HEK293 (cell line): ENCODE data around the gene EXO5.

Experiments
- GFI1B ChIP-seq: fragments of 450-650 bp; formaldehyde crosslinking; IDR thresholded peaks from 2 replicates; pipeline ENCODE4 v1.5.1; 2016; ENCODE audit warnings: missing biosample characterization, missing genetic modification characterization
- GLI2 ChIP-seq: fragments of 450-650 bp; formaldehyde crosslinking; IDR thresholded peaks from 2 replicates; pipeline ENCODE4; 2017; ENCODE audit warnings: missing biosample characterization, missing genetic modification characterization, low read depth, borderline replicate concordance
- WT1 ChIP-seq: fragments of 450-650 bp; formaldehyde crosslinking; IDR thresholded peaks from 2 replicates; pipeline ENCODE4 v1.5.1; 2016; ENCODE audit warnings: missing biosample characterization, missing genetic modification characterization
- YY2 ChIP-seq: fragments of 450-650 bp; formaldehyde crosslinking; IDR thresholded peaks from 2 replicates; pipeline ENCODE4 v1.5.1; 2016; ENCODE audit warnings: missing biosample characterization, missing genetic modification characterization
- ZEB2 ChIP-seq: fragments of 450-650 bp; formaldehyde crosslinking; IDR thresholded peaks from 2 replicates; pipeline ENCODE4 v1.5.1; 2016; ENCODE audit warnings: missing biosample characterization, missing genetic modification characterization
- ZIC2 ChIP-seq: fragments of 450-650 bp; formaldehyde crosslinking; IDR thresholded peaks from 2 replicates; pipeline ENCODE4 v1.5.1; 2016; ENCODE audit warnings: missing biosample characterization, missing genetic modification characterization
- ZNF146 ChIP-seq: fragments of 450-650 bp; formaldehyde crosslinking; IDR thresholded peaks from 2 replicates; pipeline ENCODE4 v1.5.1; 2016; ENCODE audit warnings: missing biosample characterization, missing genetic modification characterization
- ZNF184 ChIP-seq: fragments of 450-650 bp; IDR thresholded peaks from 2 replicates; pipeline ENCODE4 v1.5.1; 2018; ENCODE audit warnings: missing biosample characterization, mild to moderate bottlenecking, missing genetic modification characterization
- ZNF2 ChIP-seq: fragments of 450-650 bp; formaldehyde crosslinking; IDR thresholded peaks from 2 replicates; pipeline ENCODE4 v1.5.1; 2016; ENCODE audit warnings: missing biosample characterization, missing genetic modification characterization
- ZNF239 ChIP-seq: fragments of 450-650 bp; formaldehyde crosslinking; IDR thresholded peaks from 2 replicates; pipeline ENCODE4 v1.5.1; 2016; ENCODE audit warnings: missing biosample characterization, missing genetic modification characterization
- ZNF292 ChIP-seq: fragments of 450-650 bp; formaldehyde crosslinking; IDR thresholded peaks from 2 replicates; pipeline ENCODE4 v1.5.1; 2016; ENCODE audit warnings: low read depth, missing biosample characterization, missing genetic modification characterization, borderline replicate concordance
- ZNF335 ChIP-seq: fragments of 450-650 bp; formaldehyde crosslinking; conservative IDR thresholded peaks from 2 replicates; pipeline ENCODE4 v1.5.1; 2016; ENCODE audit warnings: missing biosample characterization, missing genetic modification characterization
- ZNF341 ChIP-seq: fragments of 450-650 bp; formaldehyde crosslinking; IDR thresholded peaks from 2 replicates; pipeline ENCODE4; 2016; ENCODE audit warnings: low read depth, missing biosample characterization, missing genetic modification characterization
- ZNF394 ChIP-seq: fragments of 450-650 bp; formaldehyde crosslinking; IDR thresholded peaks from 2 replicates; pipeline ENCODE4 v1.5.1; 2016; ENCODE audit warnings: missing biosample characterization, missing genetic modification characterization, mild to moderate bottlenecking, moderate library complexity, borderline replicate concordance
- ZNF473 ChIP-seq: fragments of 450-650 bp; formaldehyde crosslinking; IDR thresholded peaks from 2 replicates; pipeline ENCODE4 v1.5.1; 2017; ENCODE audit warnings: missing biosample characterization, missing genetic modification characterization
- ZNF510 ChIP-seq: fragments of 450-650 bp; formaldehyde crosslinking; IDR thresholded peaks from 2 replicates; pipeline ENCODE4 v1.5.1; 2018; ENCODE audit warnings: mild to moderate bottlenecking, missing genetic modification characterization, missing biosample characterization; ENCODE audit not compliant: insufficient replicate concordance
- ZNF571 ChIP-seq: fragments of 450-650 bp; formaldehyde crosslinking; IDR thresholded peaks from 2 replicates; pipeline ENCODE4 v1.5.0; 2017; ENCODE audit warnings: missing biosample characterization, missing genetic modification characterization
- ZNF610 ChIP-seq: fragments of 450-650 bp; formaldehyde crosslinking; IDR thresholded peaks from 2 replicates; pipeline ENCODE4 v1.5.1; 2016; ENCODE audit warnings: missing biosample characterization, missing genetic modification characterization, borderline replicate concordance
- ZNF623 ChIP-seq: fragments of 450-650 bp; formaldehyde crosslinking; IDR thresholded peaks from 2 replicates; pipeline ENCODE4 v1.5.1; 2016; ENCODE audit warnings: missing biosample characterization, missing genetic modification characterization
- ZNF660 ChIP-seq: fragments of 450-650 bp; IDR thresholded peaks from 2 replicates; pipeline ENCODE4 v1.5.1; 2018; ENCODE audit warnings: missing biosample characterization, mild to moderate bottlenecking, missing genetic modification characterization
- ZNF776 ChIP-seq: fragments of 450-650 bp; formaldehyde crosslinking; IDR thresholded peaks from 2 replicates; pipeline ENCODE4 v1.5.0; 2017; ENCODE audit warnings: missing biosample characterization, missing genetic modification characterization, borderline replicate concordance
- TF ChIP-seq, protein P1 (sequence below): fragments of 450-650 bp; formaldehyde crosslinking; IDR thresholded peaks from 2 replicates; pipeline ENCODE4 v1.5.1; 2016; ENCODE audit warnings: missing biosample characterization, missing genetic modification characterization
- TF ChIP-seq, protein P2 (sequence below): fragments of 450-650 bp; formaldehyde crosslinking; IDR thresholded peaks from 2 replicates; pipeline ENCODE4 v1.5.1; 2017; ENCODE audit warnings: missing biosample characterization, missing genetic modification characterization
- TF ChIP-seq, protein P3 (sequence below): fragments of 450-650 bp; formaldehyde crosslinking; IDR thresholded peaks from 2 replicates; pipeline ENCODE4 v1.5.1; 2016; ENCODE audit warnings: missing biosample characterization, missing genetic modification characterization, borderline replicate concordance
- TF ChIP-seq, protein P4 (sequence below): fragments of 450-650 bp; formaldehyde crosslinking; IDR thresholded peaks from 2 replicates; pipeline ENCODE4 v1.5.1; 2016; ENCODE audit warnings: missing biosample characterization, missing genetic modification characterization

EXO5 gene

DNA sequence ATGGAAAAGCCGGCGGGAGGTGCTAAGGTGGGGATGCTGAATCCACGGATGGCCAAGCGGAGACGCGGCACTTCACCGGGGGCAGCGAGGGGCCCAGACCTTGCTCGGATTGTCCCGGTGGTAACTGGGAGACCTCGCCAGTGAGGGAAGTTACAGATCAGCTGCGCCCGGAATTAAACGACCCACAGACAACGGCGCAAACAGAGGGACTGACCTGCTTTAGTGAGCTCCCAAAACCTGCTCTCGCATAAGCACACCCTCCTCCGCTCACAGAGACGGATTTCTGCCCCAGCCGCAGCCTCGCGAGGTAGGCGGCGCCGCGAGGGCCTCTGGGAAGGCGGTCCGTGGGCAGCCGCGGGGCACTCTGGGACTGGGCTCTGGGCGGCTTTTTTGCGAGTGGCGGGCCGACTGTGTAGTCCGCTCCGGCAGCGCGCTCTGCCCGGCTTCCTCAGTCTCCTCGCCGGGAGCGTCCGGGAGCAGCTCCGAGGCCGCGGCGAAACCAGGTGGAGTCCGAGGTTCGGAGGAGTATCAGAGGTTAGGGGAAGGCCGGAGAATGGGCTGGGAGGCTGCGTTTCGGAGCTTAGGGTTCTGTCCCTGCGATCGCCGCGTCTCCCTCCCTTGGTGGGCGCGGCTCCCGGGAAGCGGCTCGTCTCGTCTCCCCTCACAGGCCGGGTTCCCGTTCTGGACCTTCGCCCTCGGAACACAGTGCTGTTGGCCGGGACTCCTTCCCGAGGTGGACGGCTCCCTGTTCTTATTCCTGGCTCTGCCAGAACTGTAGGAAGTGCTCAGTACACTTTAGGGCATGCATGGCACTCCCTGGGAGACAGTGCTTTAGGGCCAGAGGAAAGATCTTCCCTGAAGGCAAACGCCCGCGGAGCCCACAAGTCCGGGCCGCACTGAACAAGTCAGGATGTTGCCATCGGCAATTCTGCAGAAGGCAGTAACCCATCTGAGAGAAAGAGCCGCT is at the start of gene EXO5 (continued):
- no peak for TF ChIP-seq ZNF239 (tag by site-specific recombination)
- no peak for TF ChIP-seq YY2 (tag by site-specific recombination)
- no peak for TF ChIP-seq GLI2 (tag by site-specific recombination)
- TF ChIP-seq ZNF184 (tag by site-specific recombination) = no peak
- TF ChIP-seq, protein P1, sequence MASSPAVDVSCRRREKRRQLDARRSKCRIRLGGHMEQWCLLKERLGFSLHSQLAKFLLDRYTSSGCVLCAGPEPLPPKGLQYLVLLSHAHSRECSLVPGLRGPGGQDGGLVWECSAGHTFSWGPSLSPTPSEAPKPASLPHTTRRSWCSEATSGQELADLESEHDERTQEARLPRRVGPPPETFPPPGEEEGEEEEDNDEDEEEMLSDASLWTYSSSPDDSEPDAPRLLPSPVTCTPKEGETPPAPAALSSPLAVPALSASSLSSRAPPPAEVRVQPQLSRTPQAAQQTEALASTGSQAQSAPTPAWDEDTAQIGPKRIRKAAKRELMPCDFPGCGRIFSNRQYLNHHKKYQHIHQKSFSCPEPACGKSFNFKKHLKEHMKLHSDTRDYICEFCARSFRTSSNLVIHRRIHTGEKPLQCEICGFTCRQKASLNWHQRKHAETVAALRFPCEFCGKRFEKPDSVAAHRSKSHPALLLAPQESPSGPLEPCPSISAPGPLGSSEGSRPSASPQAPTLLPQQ (tag by site-specific recombination) = peak; percentile 82
- no peak for TF ChIP-seq ZNF623
- TF ChIP-seq ZNF292 = no peak
- TF ChIP-seq ZNF394 (tag by site-specific recombination) = no peak; the same call in 1 of the 2 replicates
- TF ChIP-seq, protein P2, sequence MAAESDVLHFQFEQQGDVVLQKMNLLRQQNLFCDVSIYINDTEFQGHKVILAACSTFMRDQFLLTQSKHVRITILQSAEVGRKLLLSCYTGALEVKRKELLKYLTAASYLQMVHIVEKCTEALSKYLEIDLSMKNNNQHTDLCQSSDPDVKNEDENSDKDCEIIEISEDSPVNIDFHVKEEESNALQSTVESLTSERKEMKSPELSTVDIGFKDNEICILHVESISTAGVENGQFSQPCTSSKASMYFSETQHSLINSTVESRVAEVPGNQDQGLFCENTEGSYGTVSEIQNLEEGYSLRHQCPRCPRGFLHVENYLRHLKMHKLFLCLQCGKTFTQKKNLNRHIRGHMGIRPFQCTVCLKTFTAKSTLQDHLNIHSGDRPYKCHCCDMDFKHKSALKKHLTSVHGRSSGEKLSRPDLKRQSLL (tag by site-specific recombination) = 0 out of 2 replicates have a peak, but pooled peaks have one; percentile 4
- 0 out of 2 replicates have a peak, but pooled peaks have one; percentile 54 for TF ChIP-seq ZNF660 (tag by site-specific recombination)
- no peak for TF ChIP-seq ZNF571
- no peak for TF ChIP-seq ZNF146 (tag by site-specific recombination)
- TF ChIP-seq ZNF510 (tag by site-specific recombination) = no peak
- peak; percentile 57 for TF ChIP-seq ZNF2 (tag by site-specific recombination)
- peak; percentile 88; the same call in 1 of the 2 replicates for TF ChIP-seq ZNF610 (tag by site-specific recombination)
- TF ChIP-seq ZNF341 = peak; percentile 91
- no peak for TF ChIP-seq WT1
- TF ChIP-seq ZNF473 (tag by site-specific recombination) = no peak
- TF ChIP-seq, protein P3, sequence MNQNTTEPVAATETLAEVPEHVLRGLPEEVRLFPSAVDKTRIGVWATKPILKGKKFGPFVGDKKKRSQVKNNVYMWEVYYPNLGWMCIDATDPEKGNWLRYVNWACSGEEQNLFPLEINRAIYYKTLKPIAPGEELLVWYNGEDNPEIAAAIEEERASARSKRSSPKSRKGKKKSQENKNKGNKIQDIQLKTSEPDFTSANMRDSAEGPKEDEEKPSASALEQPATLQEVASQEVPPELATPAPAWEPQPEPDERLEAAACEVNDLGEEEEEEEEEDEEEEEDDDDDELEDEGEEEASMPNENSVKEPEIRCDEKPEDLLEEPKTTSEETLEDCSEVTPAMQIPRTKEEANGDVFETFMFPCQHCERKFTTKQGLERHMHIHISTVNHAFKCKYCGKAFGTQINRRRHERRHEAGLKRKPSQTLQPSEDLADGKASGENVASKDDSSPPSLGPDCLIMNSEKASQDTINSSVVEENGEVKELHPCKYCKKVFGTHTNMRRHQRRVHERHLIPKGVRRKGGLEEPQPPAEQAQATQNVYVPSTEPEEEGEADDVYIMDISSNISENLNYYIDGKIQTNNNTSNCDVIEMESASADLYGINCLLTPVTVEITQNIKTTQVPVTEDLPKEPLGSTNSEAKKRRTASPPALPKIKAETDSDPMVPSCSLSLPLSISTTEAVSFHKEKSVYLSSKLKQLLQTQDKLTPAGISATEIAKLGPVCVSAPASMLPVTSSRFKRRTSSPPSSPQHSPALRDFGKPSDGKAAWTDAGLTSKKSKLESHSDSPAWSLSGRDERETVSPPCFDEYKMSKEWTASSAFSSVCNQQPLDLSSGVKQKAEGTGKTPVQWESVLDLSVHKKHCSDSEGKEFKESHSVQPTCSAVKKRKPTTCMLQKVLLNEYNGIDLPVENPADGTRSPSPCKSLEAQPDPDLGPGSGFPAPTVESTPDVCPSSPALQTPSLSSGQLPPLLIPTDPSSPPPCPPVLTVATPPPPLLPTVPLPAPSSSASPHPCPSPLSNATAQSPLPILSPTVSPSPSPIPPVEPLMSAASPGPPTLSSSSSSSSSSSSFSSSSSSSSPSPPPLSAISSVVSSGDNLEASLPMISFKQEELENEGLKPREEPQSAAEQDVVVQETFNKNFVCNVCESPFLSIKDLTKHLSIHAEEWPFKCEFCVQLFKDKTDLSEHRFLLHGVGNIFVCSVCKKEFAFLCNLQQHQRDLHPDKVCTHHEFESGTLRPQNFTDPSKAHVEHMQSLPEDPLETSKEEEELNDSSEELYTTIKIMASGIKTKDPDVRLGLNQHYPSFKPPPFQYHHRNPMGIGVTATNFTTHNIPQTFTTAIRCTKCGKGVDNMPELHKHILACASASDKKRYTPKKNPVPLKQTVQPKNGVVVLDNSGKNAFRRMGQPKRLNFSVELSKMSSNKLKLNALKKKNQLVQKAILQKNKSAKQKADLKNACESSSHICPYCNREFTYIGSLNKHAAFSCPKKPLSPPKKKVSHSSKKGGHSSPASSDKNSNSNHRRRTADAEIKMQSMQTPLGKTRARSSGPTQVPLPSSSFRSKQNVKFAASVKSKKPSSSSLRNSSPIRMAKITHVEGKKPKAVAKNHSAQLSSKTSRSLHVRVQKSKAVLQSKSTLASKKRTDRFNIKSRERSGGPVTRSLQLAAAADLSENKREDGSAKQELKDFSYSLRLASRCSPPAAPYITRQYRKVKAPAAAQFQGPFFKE (tag by site-specific recombination) = no peak
- TF ChIP-seq ZNF335 (tag by site-specific recombination) = peak; percentile 85
- TF ChIP-seq ZEB2 (tag by site-specific recombination) = peak; percentile 82
- no peak for TF ChIP-seq ZNF776 (tag by site-specific recombination)
- TF ChIP-seq, protein P4, sequence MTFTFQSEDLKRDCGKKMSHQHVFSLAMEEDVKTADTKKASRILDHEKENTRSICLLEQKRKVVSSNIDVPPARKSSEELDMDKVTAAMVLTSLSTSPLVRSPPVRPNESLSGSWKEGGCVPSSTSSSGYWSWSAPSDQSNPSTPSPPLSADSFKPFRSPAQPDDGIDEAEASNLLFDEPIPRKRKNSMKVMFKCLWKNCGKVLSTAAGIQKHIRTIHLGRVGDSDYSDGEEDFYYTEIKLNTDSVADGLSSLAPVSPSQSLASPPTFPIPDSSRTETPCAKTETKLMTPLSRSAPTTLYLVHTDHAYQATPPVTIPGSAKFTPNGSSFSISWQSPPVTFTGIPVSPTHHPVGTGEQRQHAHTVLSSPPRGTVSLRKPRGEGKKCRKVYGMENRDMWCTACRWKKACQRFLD (tag by site-specific recombination) = no peak
- no peak for TF ChIP-seq GFI1B
- no peak for TF ChIP-seq ZIC2 (tag by site-specific recombination)
